A549 (cell line): Measurements from ENCODE around the gene HCFC2. TPM values are rescaled to one million over a fixed set of nuclear protein-coding genes. Genes with fewer than 3 reads are reported as not detected.

ENCODE experiments used
- ATAC-seq, 2 experiments: fragments of 200-7000 bp in 1 of 2; fragments of >200 bp in 1 of 2; cut with Nextera tagmentation in 1 of 2; cut with Tn5 transposase in 1 of 2; 3 replicates each; pipeline versions ENCODE4 v1.8.0 to v1.9.1; 2018 to 2020; ENCODE audit warnings: mild to moderate bottlenecking in 1 of 2, moderate library complexity in 1 of 2
- CTCF ChIA-PET: fragments of 300-600 bp; sonication (Branson Sonifier 250); formaldehyde crosslinking; extraction: SDS; loops from one replicate; lab custom pipeline; 2021; ENCODE audit warnings: antibody characterized with exemption, inconsistent platforms; lab: Yijun Ruan, JAX
- POLR2A ChIA-PET: fragments of 350-600 bp; formaldehyde crosslinking; extraction: SDS; loops from one replicate; lab custom pipeline; 2021; ENCODE audit warnings: antibody characterized with exemption, inconsistent platforms; lab: Yijun Ruan, JAX
- DNase-seq, 2 experiments: peaks; one replicate each; pipeline versions ENCODE4 v3.0.0 to v3.0.0-alpha.2; 2011 to 2016; ENCODE audit warnings: low read depth in 1 of 2, low spot score in 1 of 2
- FAIRE-seq: peaks from 2 replicates; lab custom pipeline; 2011; peaks lifted over from hg19 to GRCh38; lab: Jason Lieb, UNC
- H3K27ac ChIP-seq, 2 experiments: fragments of >200 bp; sonication (Bioruptor Twin); formaldehyde crosslinking; 3 replicates each; pipeline ENCODE4 v1.5.1; 2016 to 2017
- H3K4me1 ChIP-seq: fragments of >200 bp; sonication (Bioruptor Twin); formaldehyde crosslinking; 3 replicates; pipeline ENCODE4 v1.6.1; 2016
- H3K4me2 ChIP-seq: fragments of >200 bp; sonication (Bioruptor Twin); formaldehyde crosslinking; 3 replicates; pipeline ENCODE4 v1.6.1; 2016
- H3K4me3 ChIP-seq: fragments of >200 bp; sonication (Bioruptor Twin); formaldehyde crosslinking; 3 replicates; pipeline ENCODE4 v1.5.1; 2016
- H3K9me3 ChIP-seq: fragments of >200 bp; sonication (Bioruptor Twin); formaldehyde crosslinking; 3 replicates; pipeline ENCODE4 v1.6.1; 2016
- BHLHE40 ChIP-seq: IDR thresholded peaks from 2 replicates; pipeline ENCODE4 v1.6.1; 2012; ENCODE audit warnings: low read depth, low read length, inconsistent platforms
- CBX8 ChIP-seq: fragments of 200-600 bp; sonication (generic); IDR thresholded peaks from 2 replicates; pipeline ENCODE4 v1.6.1; 2016
- CEBPB ChIP-seq, 2 experiments: fragments of >200 bp in 1 of 2; sonication (Bioruptor Twin) in 1 of 2; formaldehyde crosslinking in 1 of 2; IDR thresholded peaks; 2 replicates each; pipeline ENCODE4 v1.6.1; 2012 to 2016
- CHD2 ChIP-seq: fragments of 150-350 bp; IDR thresholded peaks from 2 replicates; pipeline ENCODE4 v1.6.1; 2014; ENCODE audit warnings: low read length; ENCODE audit not compliant: partially characterized antibody
- CHD4 ChIP-seq: fragments of 200-600 bp; sonication (generic); IDR thresholded peaks from 2 replicates; pipeline ENCODE4 v1.6.1; 2016; ENCODE audit warnings: antibody characterized with exemption, mild to moderate bottlenecking, borderline replicate concordance
- CTCF ChIP-seq: fragments of >200 bp; sonication (Bioruptor Twin); formaldehyde crosslinking; IDR thresholded peaks from 3 replicates; pipeline ENCODE4 v1.5.1; 2016
- EHF ChIP-seq: fragments of 250-450 bp; sonication (Bioruptor Pico); IDR thresholded peaks from 2 replicates; pipeline ENCODE4 v1.5.0; 2020; ENCODE audit warnings: mild to moderate bottlenecking
- ELK1 ChIP-seq: fragments of 150-350 bp; IDR thresholded peaks from 2 replicates; pipeline ENCODE4 v1.6.1; 2014; ENCODE audit warnings: low read depth, mild to moderate bottlenecking, low read length
- FOSB ChIP-seq: fragments of 250-450 bp; sonication (Bioruptor Pico); IDR thresholded peaks from 2 replicates; pipeline ENCODE4 v1.5.0; 2020; ENCODE audit warnings: mild to moderate bottlenecking, moderate library complexity
- HES2 ChIP-seq: fragments of >200 bp; sonication (Bioruptor Twin); formaldehyde crosslinking; IDR thresholded peaks from 2 replicates; pipeline ENCODE4 v1.6.1; 2016
- HOXB5 ChIP-seq: fragments of 250-450 bp; sonication (Bioruptor Pico); IDR thresholded peaks from 2 replicates; pipeline ENCODE4 v1.5.0; 2020; ENCODE audit warnings: mild to moderate bottlenecking, moderate library complexity
- JUNB ChIP-seq: fragments of >200 bp; sonication (Bioruptor Twin); formaldehyde crosslinking; IDR thresholded peaks from 2 replicates; pipeline ENCODE4 v1.6.1; 2016
- KDM1A ChIP-seq: fragments of 200-600 bp; sonication (generic); IDR thresholded peaks from 2 replicates; pipeline ENCODE4 v1.6.1; 2016; ENCODE audit warnings: low read depth, mild to moderate bottlenecking
- KDM5A ChIP-seq: fragments of 200-600 bp; sonication (generic); IDR thresholded peaks from 2 replicates; pipeline ENCODE4 v1.6.1; 2016; ENCODE audit warnings: antibody characterized with exemption, mild to moderate bottlenecking
- MAFK ChIP-seq: fragments of 450-650 bp; IDR thresholded peaks from 2 replicates; pipeline ENCODE4 v1.6.1; 2014; ENCODE audit not compliant: partially characterized antibody
- MAZ ChIP-seq: fragments of 150-350 bp; IDR thresholded peaks from 2 replicates; pipeline ENCODE4 v1.6.1; 2014; ENCODE audit warnings: antibody characterized with exemption, low read depth, low read length, borderline replicate concordance
- MYC ChIP-seq: IDR thresholded peaks from 2 replicates; pipeline ENCODE4 v1.6.1; 2012; ENCODE audit warnings: mild to moderate bottlenecking, inconsistent platforms, low read length, improper control_type of control experiment, borderline replicate concordance
- NFE2L2 ChIP-seq: fragments of 150-350 bp; conservative IDR thresholded peaks from 2 replicates; pipeline ENCODE4 v1.6.1; 2014; ENCODE audit warnings: low read length
- NR3C1 ChIP-seq: fragments of >200 bp; sonication (Bioruptor Twin); formaldehyde crosslinking; IDR thresholded peaks from 3 replicates; pipeline ENCODE4 v1.6.1; 2017
- PBX3 ChIP-seq: IDR thresholded peaks from 2 replicates; pipeline ENCODE4 v1.6.1; 2012
- PHF8 ChIP-seq: fragments of 200-600 bp; sonication (generic); IDR thresholded peaks from 2 replicates; pipeline ENCODE4 v1.6.1; 2016; ENCODE audit warnings: low read depth, mild to moderate bottlenecking, antibody characterized with exemption, moderate library complexity, borderline replicate concordance
- POLR2A ChIP-seq: IDR thresholded peaks from 2 replicates; pipeline ENCODE4 v1.6.1; 2012; ENCODE audit warnings: mild to moderate bottlenecking, low read length
- POLR2AphosphoS2 ChIP-seq: conservative IDR thresholded peaks from 2 replicates; pipeline ENCODE4 v1.6.1; 2012; ENCODE audit warnings: low read length, improper control_type of control experiment, inconsistent platforms
- RARB ChIP-seq: fragments of 250-450 bp; sonication (Bioruptor Pico); IDR thresholded peaks from 2 replicates; pipeline ENCODE4 v1.8.0; 2021; ENCODE audit warnings: mild to moderate bottlenecking, moderate library complexity
- RCOR1 ChIP-seq: fragments of 150-350 bp; IDR thresholded peaks from 2 replicates; pipeline ENCODE4 v1.6.1; 2014; ENCODE audit warnings: antibody characterized with exemption, low read length, low read depth
- RFX5 ChIP-seq: fragments of 450-650 bp; IDR thresholded peaks from 2 replicates; pipeline ENCODE4 v1.7.1; 2014; ENCODE audit warnings: antibody characterized with exemption, mild to moderate bottlenecking, moderate library complexity
- RNF2 ChIP-seq: fragments of 200-600 bp; sonication (generic); IDR thresholded peaks from 2 replicates; pipeline ENCODE4 v1.6.1; 2016; ENCODE audit warnings: low read depth, mild to moderate bottlenecking, antibody characterized with exemption, moderate library complexity, borderline replicate concordance
- TFCP2L1 ChIP-seq: fragments of 250-450 bp; sonication (Bioruptor Pico); IDR thresholded peaks from 2 replicates; pipeline ENCODE4 v1.5.0; 2021; ENCODE audit warnings: mild to moderate bottlenecking
- TP53 ChIP-seq: fragments of 250-450 bp; sonication (Bioruptor Pico); IDR thresholded peaks from 2 replicates; pipeline ENCODE4 v1.5.0; 2021; ENCODE audit warnings: mild to moderate bottlenecking, moderate library complexity
- ZFP36 ChIP-seq: fragments of 450-650 bp; IDR thresholded peaks from 2 replicates; pipeline ENCODE4 v1.6.1; 2014; ENCODE audit warnings: borderline replicate concordance; ENCODE audit not compliant: partially characterized antibody
- ZNF302 ChIP-seq: fragments of 250-450 bp; sonication (Bioruptor Pico); IDR thresholded peaks from 2 replicates; pipeline ENCODE4 v1.9.0; 2021; ENCODE audit warnings: inconsistent platforms, mild to moderate bottlenecking, moderate library complexity
- ZSCAN20 ChIP-seq: fragments of 250-450 bp; sonication (Bioruptor Pico); IDR thresholded peaks from 2 replicates; pipeline ENCODE4 v1.8.0; 2022; ENCODE audit warnings: mild to moderate bottlenecking, moderate library complexity
- WGBS: methylation state at CpG from one replicate; pipeline ENCODE4 v1.1.6; 2017; ENCODE audit errors: missing lambda C conversion rate; 5-methylcytosine and 5-hydroxymethylcytosine counted together
- polyA plus RNA-seq, 4 experiments: library from polyadenylated mRNA; depleted of rRNA in 3 of 4; stranded (reverse); fragments of >200 nt; fragmentation: RNase III in 1 of 4; extraction: RNeasy Plus Mini Kit Qiagen cat#74134 plus additional on column Dnase treatment in 1 of 4; gene quantifications; 2 replicates in 3 of 4; 3 replicates in 1 of 4; pipeline ENCODE4 v1.2.3, GENCODE V29; 2011 to 2017

The HCFC2 gene
- polyA plus RNA-seq, 2 of the 4 experiments (the other 2 are of a cell fraction), result 5.0 to 10.0 TPM

GRCh38 chr12:104143918-104144317 is 79.6 kb downstream of the HCFC2 start:
- CTCF ChIA-PET, result interaction anchor here (0.7 to 1.5 kb wide), 4 partner anchors 16 to 205 kb away, joined by 3 to 5 read pairs (median 4); no protein-coding TSS in a partner anchor
- WGBS, result 20% methylated on average over 1 of the region's 1 CpG
- H3K27ac ChIP-seq, result no peak overlapping the region
- POLR2A ChIA-PET, result no interaction called here
- DNase-seq, result no peak
- no peak for FAIRE-seq
- ATAC-seq, result no peak
- 0 out of 3 replicates have a peak, but pooled peaks cover 5% of the 10 kb centered on the region for H3K9me3 ChIP-seq
- peaks cover 2% of the 10 kb centered on the region for H3K4me1 ChIP-seq
- no peak overlapping the region for H3K4me2 ChIP-seq
- H3K4me3 ChIP-seq, result no peak overlapping the region
- no peak for TF ChIP-seq NFE2L2
- no peak for TF ChIP-seq RCOR1
- TF ChIP-seq JUNB, result no peak
- no peak for TF ChIP-seq FOSB (CRISPR knock-in tag)
- no peak for TF ChIP-seq ZFP36
- no peak for TF ChIP-seq RARB (CRISPR knock-in tag)
- TF ChIP-seq HES2, result no peak
- no peak for TF ChIP-seq CHD4
- no peak for TF ChIP-seq CBX8
- TF ChIP-seq MAFK, result no peak
- TF ChIP-seq MAZ, result no peak
- no peak for TF ChIP-seq PHF8
- no peak for TF ChIP-seq MYC
- TF ChIP-seq EHF (CRISPR knock-in tag), result no peak
- no peak for TF ChIP-seq ZNF302
- no peak for TF ChIP-seq CHD2
- no peak for TF ChIP-seq TFCP2L1 (CRISPR knock-in tag)
- TF ChIP-seq BHLHE40, result no peak

DNA sequence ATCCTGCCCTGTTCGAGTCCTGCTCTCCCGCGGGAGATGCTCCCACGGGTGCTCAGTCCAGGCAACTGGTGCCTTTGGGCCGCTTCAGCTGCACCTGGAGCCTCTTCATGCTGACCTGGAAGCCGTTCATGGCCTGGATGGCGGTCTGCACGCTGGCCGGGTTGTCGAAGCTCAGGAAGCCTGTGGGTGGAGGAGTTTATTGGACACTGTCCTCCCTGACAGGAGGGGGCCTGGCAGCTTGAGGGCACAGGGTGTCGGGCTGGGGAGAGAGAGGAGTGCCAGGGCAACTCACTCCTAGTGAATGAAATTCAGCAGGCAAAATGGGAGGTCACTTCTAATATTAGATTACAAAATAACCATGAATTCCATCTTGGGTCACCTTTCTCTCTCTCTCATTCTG is 83.0 kb downstream of the HCFC2 start:
- Histone ChIP-seq H3K4me3 (no peak overlapping the region), H3K4me1 (no peaks in the 10 kb centered on the region), H3K4me2 (no peak overlapping the region), H3K27ac (no peak overlapping the region), H3K9me3 (0 out of 3 replicates have a peak, but pooled peaks cover 5% of the 10 kb centered on the region)
- DNase-seq (no peak), FAIRE-seq (no peak), ATAC-seq (no peak; a peak in 1 of 6 replicates)
- WGBS, result 83% methylated on average over 11 of the region's 11 CpGs
- POLR2A ChIA-PET, result no interaction called here
- CTCF ChIA-PET, result interaction anchor here (1.1 kb wide), 1 partner anchor 20 kb away, joined by 4 read pairs; no protein-coding TSS in a partner anchor
- no peak for TF ChIP-seq POLR2AphosphoS2
- no peak for TF ChIP-seq CHD4
- no peak for TF ChIP-seq KDM5A
- TF ChIP-seq RFX5, result no peak
- TF ChIP-seq HOXB5 (CRISPR knock-in tag), result no peak
- TF ChIP-seq ELK1, result no peak
- TF ChIP-seq PBX3, result no peak
- TF ChIP-seq CTCF, result no peak
- no peak for TF ChIP-seq MAFK
- TF ChIP-seq NR3C1, result no peak
- no peak for TF ChIP-seq TP53 (CRISPR knock-in tag)
- no peak for TF ChIP-seq CEBPB (IDR thresholded peaks at IDR 0.05)
- TF ChIP-seq RARB (CRISPR knock-in tag), result no peak
- no peak for TF ChIP-seq ZSCAN20 (CRISPR knock-in tag)
- no peak for TF ChIP-seq ZNF302
- no peak for TF ChIP-seq POLR2A
- no peak for TF ChIP-seq RNF2
- no peak for TF ChIP-seq KDM1A
